Fibroblast of the aortic adventitia (primary cell): ENCODE measurements around the gene NEK10. TPM values are rescaled to one million over a fixed set of nuclear protein-coding genes. Genes with fewer than 3 reads are reported as not detected.
A peak's percentile ranks its signal among the peaks of the same experiment; 100 is the strongest.

Source experiments
- DNase-seq: peaks from one replicate; pipeline ENCODE4 v3.0.0-alpha.2; 2010; ENCODE audit warnings: low read depth
- H3K4me3 ChIP-seq: 2 replicates; pipeline ENCODE4 v1.5.1; 2011; ENCODE audit warnings: low read depth, mild to moderate bottlenecking, control low read depth, low read length, moderate library complexity
- CTCF ChIP-seq: IDR thresholded peaks from 2 replicates; pipeline ENCODE4 v1.5.1; 2011; ENCODE audit warnings: mild to moderate bottlenecking, low read length, control low read depth, inconsistent platforms; ENCODE audit not compliant: insufficient read depth
- total RNA-seq: library from RNA; depleted of rRNA; stranded (reverse); fragments of >200 nt; gene quantifications from 2 replicates; pipeline ENCODE4 v1.2.3, GENCODE V29; 2012; ENCODE audit warnings: low replicate concordance

The NEK10 gene
- total RNA-seq, 1 donor: 27.1 TPM

DNA sequence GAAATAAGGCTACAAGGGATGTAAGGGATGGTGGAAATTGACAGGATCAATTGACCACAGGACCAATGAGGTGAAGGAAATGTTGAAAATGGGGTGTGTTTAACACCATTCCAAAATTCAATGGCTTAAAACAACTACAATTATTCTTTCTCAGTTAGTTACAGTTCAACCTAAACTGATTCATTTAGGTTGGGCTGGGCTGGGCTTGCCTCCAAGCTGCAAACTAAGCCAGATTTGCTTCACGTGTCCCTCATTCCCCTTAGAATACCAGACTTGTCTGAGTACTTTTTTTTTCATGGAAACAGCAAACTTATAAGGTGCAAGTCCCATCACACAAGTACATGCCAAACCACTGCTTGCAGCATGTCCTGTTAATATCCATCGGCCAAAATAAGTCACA, 280.1 kb downstream of the NEK10 start:
- TF ChIP-seq CTCF: no peak
- peak; percentile 52 for DNase-seq
- H3K4me3 ChIP-seq: no peak overlapping the region

DNA sequence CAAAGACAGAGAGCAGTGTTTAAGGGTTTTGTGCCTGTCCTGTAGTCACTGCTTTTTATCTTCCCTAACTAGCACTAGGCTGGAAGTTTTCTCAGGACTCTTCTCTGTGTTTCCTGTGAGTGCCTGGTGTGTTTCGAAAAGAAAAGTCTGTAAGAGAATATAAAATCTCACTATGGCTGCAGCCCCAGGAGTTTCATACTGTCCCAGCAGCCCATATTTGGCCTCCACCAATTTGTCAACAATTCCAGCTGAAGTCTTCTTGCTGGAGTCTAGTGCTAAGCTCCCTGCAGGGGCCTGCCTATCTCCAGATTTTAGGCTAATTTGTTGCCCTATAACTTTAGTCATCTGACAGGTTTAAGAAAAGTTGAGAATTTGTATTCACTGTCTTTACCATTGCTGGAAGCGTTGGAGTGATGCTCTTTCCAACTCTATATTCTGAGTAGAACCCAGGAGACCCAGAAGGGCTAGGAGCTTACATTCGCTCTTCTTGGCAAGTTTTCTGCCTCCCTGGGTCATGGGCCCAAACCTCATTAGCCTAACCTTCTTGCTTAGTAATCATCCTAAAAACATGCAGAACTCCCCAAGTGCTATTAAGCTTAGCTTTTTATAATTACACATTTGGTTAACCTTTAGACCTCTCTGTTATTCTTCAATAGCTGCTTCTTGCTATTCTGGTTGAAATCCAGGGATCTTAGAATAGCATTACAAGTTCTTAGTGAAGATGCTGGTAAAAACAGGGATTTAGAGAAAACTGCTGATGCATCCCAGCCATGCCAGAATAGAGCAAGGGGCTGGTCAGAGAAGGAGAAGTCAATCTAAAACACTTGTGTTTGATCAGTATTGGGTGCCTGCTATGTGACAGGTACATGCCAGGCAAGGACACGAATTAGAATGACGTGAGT, 283.1 kb downstream of the NEK10 start:
- no peak for TF ChIP-seq CTCF
- DNase-seq: no peak

DNA sequence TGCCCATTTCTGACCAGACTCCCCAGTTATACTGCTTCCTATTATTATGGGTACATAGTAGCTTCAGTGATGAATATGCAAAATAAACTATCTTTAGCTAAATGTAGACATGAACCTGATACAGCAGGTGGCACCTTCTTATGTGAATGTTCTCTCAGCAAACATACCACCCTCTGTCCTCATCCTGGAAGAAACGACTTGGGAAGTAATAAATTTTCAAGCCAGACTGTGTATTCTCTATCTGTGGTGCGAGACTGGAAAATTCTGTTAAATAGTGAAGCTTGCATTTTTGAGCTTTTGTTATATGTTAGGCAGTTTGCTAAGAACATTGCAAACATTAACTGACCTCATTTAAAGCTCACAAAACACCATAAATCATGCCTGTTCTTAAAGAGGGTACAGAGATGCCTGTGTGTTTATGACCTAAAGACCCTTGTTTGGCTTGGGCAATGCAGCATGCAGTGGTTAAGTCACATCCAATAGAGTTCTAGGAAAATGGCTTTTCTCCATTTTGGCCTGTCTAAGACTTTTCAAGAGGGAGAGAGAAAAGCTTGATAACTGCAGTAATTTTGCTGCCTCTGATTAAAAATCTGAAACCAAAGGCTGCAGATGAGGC, 287.1 kb downstream of the NEK10 start:
- no peak for TF ChIP-seq CTCF
- no peak for DNase-seq
- no peak overlapping the region for H3K4me3 ChIP-seq

More for the DNA sequence above, 283.1 kb downstream of the NEK10 start:
- H3K4me3 ChIP-seq: no peak overlapping the region

- TF ChIP-seq CTCF: no peak
- no peak overlapping the region for H3K4me3 ChIP-seq
- DNase-seq: no peak
Observed at GRCh38 chr3:27081566-27081965, 287.6 kb downstream of the NEK10 start.

GRCh38 chr3:27080258-27080525, 289.0 kb downstream of the NEK10 start:
- no peak overlapping the region for H3K4me3 ChIP-seq
- no peak for TF ChIP-seq CTCF
- DNase-seq: no peak

DNA sequence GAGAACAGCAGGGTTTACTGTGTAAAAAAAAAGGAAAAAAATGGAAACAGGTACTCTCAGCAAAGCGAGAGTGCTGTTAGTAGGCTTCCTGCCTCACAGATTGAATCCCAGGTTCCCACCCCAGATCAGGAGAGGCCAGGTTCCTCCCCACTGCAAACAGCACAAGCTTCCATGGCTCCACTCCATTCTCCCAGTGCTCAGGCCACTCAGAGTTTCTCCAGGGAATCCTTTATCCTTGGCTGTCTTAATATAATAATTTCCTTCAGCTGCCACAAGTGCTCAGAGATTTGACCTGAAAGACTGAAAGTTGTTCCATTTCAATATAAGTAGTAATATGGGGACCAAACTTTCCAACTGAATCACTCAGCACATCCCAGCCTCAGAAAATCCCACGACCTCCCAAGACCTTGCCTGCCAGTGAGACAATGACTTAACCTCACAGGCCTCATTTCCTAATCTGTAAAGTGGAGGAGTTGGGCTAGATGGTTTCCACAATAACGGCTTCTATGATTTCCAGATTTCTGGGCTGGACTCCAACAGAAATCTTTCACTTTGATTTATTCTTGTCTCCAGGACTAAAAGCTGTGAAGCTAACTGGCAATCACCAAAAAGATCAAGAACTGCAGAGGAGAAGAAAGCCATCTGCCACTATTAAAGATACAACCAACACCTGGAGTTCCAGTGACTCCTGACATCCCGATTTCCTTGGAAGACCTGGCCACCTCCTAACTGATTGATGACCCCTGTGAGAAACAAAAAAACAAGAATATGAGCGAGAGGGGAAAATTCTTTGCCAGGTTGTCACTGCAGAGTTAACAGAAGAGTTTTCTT, 289.5 kb downstream of the NEK10 start:
- H3K4me3 ChIP-seq: no peak overlapping the region
- TF ChIP-seq CTCF: no peak
- DNase-seq: peak; percentile 46
